Keratinocyte (primary cell): ENCODE results near the gene RRAGD.

Source experiments
- EZH2 ChIP-seq: IDR thresholded peaks from one replicate; pipeline ENCODE4 v1.6.1; 2012; ENCODE audit warnings: inconsistent platforms, mild to moderate bottlenecking, low read length, moderate library complexity
- TF ChIP-seq, protein P1 (sequence below), 3 experiments: IDR thresholded peaks in 1 of 3; conservative IDR thresholded peaks in 1 of 3; optimal IDR thresholded peaks in 1 of 3; 2 replicates in 2 of 3; 3 replicates in 1 of 3; pipeline versions ENCODE3 to v1.5.1; 2011; ENCODE audit warnings: low read length in 3 of 3, mild to moderate bottlenecking in 3 of 3, moderate library complexity in 2 of 3, control low read depth in 1 of 3, inconsistent platforms in 1 of 3; ENCODE audit not compliant: insufficient read depth in 2 of 3; ENCODE audit errors: extremely low read depth in 1 of 3

DNA sequence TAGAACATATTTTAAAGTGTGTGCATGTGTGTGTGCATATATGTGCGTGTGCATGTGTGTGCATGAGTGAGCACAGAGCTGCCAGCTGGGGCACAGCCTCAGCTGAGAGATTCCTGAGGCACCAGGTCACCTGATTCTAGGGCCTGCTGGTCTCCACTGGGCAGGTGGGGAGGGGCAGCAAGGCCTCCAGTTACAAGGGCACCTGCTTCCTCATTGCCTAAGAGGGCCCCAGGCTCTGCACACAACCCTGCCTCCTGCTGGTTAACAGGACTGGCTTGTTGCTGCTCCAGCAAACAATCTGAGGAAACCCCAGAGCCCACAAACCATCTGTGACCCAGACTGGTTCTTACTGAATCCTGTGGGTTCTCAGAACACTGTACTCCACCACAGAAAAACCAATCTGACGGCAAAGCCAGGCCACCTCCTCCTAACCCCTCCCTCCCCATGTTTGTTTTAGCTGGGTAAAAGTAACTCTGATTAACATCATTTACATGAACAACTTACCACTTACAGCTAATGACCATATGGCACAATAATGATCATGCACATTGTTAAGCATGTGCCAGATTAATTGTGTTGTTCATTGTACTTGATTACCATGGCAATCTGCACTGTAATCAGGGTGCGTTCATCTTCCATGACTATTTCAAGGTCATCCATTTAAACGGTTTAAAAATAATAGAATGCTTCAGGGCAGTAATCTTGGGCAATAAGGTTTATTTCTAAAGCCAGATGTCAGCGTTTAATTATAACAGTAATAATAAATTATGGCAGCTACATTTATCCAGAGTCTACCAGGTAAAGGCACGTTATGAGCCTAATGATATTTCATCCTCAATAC lies 36.4 kb downstream of the RRAGD start:
- TF ChIP-seq, protein P1, sequence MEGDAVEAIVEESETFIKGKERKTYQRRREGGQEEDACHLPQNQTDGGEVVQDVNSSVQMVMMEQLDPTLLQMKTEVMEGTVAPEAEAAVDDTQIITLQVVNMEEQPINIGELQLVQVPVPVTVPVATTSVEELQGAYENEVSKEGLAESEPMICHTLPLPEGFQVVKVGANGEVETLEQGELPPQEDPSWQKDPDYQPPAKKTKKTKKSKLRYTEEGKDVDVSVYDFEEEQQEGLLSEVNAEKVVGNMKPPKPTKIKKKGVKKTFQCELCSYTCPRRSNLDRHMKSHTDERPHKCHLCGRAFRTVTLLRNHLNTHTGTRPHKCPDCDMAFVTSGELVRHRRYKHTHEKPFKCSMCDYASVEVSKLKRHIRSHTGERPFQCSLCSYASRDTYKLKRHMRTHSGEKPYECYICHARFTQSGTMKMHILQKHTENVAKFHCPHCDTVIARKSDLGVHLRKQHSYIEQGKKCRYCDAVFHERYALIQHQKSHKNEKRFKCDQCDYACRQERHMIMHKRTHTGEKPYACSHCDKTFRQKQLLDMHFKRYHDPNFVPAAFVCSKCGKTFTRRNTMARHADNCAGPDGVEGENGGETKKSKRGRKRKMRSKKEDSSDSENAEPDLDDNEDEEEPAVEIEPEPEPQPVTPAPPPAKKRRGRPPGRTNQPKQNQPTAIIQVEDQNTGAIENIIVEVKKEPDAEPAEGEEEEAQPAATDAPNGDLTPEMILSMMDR (optimal IDR thresholded peaks at IDR 0.05 in 1 of 3, IDR thresholded peaks at IDR 0.05 in 1 of 3, conservative IDR thresholded peaks at IDR 0.05 in 1 of 3; ENCODE audit: extremely low read depth in 1 of 3, insufficient read depth in 2 of 3, low read length in 3 of 3), result peak; percentile 38 to 70 (median 38)
- no peak for TF ChIP-seq EZH2
